ENCODE data around the gene CRELD1. TPM values are rescaled to one million over a fixed set of nuclear protein-coding genes. Genes with fewer than 3 reads are reported as not detected.

CRELD1 gene, protein sequence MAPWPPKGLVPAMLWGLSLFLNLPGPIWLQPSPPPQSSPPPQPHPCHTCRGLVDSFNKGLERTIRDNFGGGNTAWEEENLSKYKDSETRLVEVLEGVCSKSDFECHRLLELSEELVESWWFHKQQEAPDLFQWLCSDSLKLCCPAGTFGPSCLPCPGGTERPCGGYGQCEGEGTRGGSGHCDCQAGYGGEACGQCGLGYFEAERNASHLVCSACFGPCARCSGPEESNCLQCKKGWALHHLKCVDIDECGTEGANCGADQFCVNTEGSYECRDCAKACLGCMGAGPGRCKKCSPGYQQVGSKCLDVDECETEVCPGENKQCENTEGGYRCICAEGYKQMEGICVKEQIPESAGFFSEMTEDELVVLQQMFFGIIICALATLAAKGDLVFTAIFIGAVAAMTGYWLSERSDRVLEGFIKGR
- 10 to 100 TPM; 49.5 to 76.5 (median 65.4) TPM for total RNA-seq
- 10 to 100 TPM; 58.0 to 92.1 TPM for polyA plus RNA-seq
- long read RNA-seq, donor 1, transcript CRELD1-206 (11 exons, 1,778 nt) = major isoform, 96 of 172 reads
- long read RNA-seq, donor 1, transcript CRELD1-203 (11 exons, 1,728 nt) = minor isoform, 44 of 172 reads
- long read RNA-seq, donor 1, transcript CRELD1-202 (10 exons, 2,696 nt) = minor isoform, 14 of 172 reads
- long read RNA-seq, donor 1, partial matches to known transcripts = 4 of 172 reads
- long read RNA-seq, donor 1, other reads (novel, unspliced or antisense) = 12 of 172 reads
- long read RNA-seq, donor 2, transcript CRELD1-206 (11 exons, 1,778 nt) = major isoform, 83 of 168 reads
- long read RNA-seq, donor 2, transcript CRELD1-202 (10 exons, 2,696 nt) = minor isoform, 11 of 168 reads
- long read RNA-seq, donor 2, transcript CRELD1-203 (11 exons, 1,728 nt) = minor isoform, 45 of 168 reads
- long read RNA-seq, donor 2, partial matches to known transcripts = 7 of 168 reads
- long read RNA-seq, donor 2, other reads (novel, unspliced or antisense) = 20 of 168 reads
- long read RNA-seq, donor 3, transcript CRELD1-202 (10 exons, 2,696 nt) = minor isoform, 22 of 221 reads
- long read RNA-seq, donor 3, transcript CRELD1-206 (11 exons, 1,778 nt) = major isoform, 114 of 221 reads
- long read RNA-seq, donor 3, transcript CRELD1-203 (11 exons, 1,728 nt) = minor isoform, 60 of 221 reads
- long read RNA-seq, donor 3, partial matches to known transcripts = 5 of 221 reads
- long read RNA-seq, donor 3, other reads (novel, unspliced or antisense) = 19 of 221 reads

- 0% methylated on average over 49 to 50 of the region's 50 CpGs for WGBS, 2 donors
- intact Hi-C loops (cut with DNase I) = loop anchor here in 5 of 10 donors (2.0 to 10.0 kb wide), 4 partner anchors 43 to 294 kb away; partner anchors contain the start of genes BRK1 (in 1 of the 5) and JAGN1 (in 1 of the 5)
- DNase-seq (peak; percentile 93 to 96), ATAC-seq (peak; percentile 96 to 98 (median 97))
- Histone ChIP-seq H3K4me1 (peaks cover 7 to 41% (median 30%) of the 10 kb centered on the region in 9 donors), H3K36me3 (peaks cover 0 to 56% (median under 1%) of the 10 kb centered on the region in 9 donors), H3K9me3 (no peaks in the 10 kb centered on the region), H3K27me3 (no peaks in the 10 kb centered on the region), H3K27ac (peak within 1 kb of the TSS; percentile 78 to 98 (median 96)), H3K4me3 (peak within 1 kb of the TSS; percentile 58 to 91 (median 76))
- no peak for TF ChIP-seq CTCF (IDR thresholded peaks at IDR 0.05)
Measured at GRCh38 chr3:9933561-9934234, at the start of gene CRELD1. Gene CRELD1 (plus strand): TSS chr3:9933834. CDS start chr3:9934439, 605 bp downstream.

DNA sequence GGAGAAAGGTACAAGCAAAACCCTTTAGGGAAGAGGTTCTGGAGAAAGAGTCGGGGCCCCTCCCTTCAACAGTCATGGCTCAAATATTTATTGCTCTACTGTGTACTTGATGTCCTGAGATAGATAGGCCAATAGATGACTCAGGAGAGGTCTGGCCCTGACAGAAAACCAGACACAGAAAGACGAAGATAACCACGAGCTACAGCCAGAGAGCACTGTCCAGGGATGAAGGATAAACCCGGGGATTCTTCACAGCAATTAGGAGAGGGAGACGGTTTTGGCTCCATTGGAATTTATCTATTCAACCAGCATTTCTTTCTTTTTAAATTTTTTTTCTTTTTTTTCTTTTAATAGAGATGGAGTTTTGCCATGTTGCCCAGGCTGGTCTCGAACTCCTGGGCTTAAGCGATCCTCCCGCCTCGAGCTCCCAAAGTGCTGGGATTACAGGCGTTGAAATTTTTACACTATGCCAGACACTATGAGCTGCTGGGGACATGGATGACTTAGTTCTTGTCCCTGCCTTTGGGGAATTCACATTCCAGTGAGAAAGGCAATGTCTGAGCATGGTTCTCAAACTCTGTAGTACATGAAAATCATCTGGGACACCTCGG, 49.0 kb upstream of the CRELD1 start:
- Histone ChIP-seq H3K4me1 (peaks cover 0 to under 1% (median 0%) of the 10 kb centered on the region in 9 donors), H3K27me3 (no peaks in the 10 kb centered on the region), H3K4me3 (no peak overlapping the region), H3K27ac (no peak overlapping the region), H3K36me3 (no peaks in the 10 kb centered on the region), H3K9me3 (no peaks in the 10 kb centered on the region)
- intact Hi-C loops (cut with DNase I) = no loop called here
- DNase-seq = no peak
- TF ChIP-seq CTCF (IDR thresholded peaks at IDR 0.05) = no peak
- ATAC-seq = peak in 2 of 8 donors; percentile 30 to 44
- 71 to 73% methylated on average over 11 of the region's 11 CpGs for WGBS, 2 donors

- Histone ChIP-seq H3K27ac (no peak overlapping the region), H3K4me1 (peaks cover under 1 to 10% (median 8%) of the 10 kb centered on the region in 9 donors), H3K36me3 (no peaks in the 10 kb centered on the region), H3K4me3 (no peak overlapping the region), H3K9me3 (no peaks in the 10 kb centered on the region), H3K27me3 (no peaks in the 10 kb centered on the region)
- intact Hi-C loops (cut with DNase I) = no loop called here
- TF ChIP-seq CTCF (IDR thresholded peaks at IDR 0.05) = no peak
- ATAC-seq (no peak), DNase-seq (no peak)
Measured at GRCh38 chr3:9886328-9886727, 47.3 kb upstream of the CRELD1 start.

Measured in heart right ventricle (tissue), 16 donors.